GM12892 (cell line): Measurements from ENCODE around the gene SPATC1L.
"Not testable (repeated sequence)": the region's sequence is repeated elsewhere in the genome, so short reads cannot be mapped to it uniquely, and the experiment has no call there.

ENCODE experiments used
- DNase-seq: peaks from one replicate; pipeline ENCODE4 v3.0.0; 2011; ENCODE audit not compliant: insufficient read length
- FAIRE-seq: peaks from 2 replicates; lab custom pipeline; 2011; peaks lifted over from hg19 to GRCh38; lab: Jason Lieb, UNC
- POLR2A ChIP-seq: IDR thresholded peaks from 2 replicates; pipeline ENCODE4 v1.6.1; 2011; ENCODE audit warnings: low read depth, low read length, control low read depth
- POLR2AphosphoS5 ChIP-seq: IDR thresholded peaks from 2 replicates; pipeline ENCODE4 v1.6.1; 2011; ENCODE audit warnings: low read depth, low read length, control low read depth
- TAF1 ChIP-seq: IDR thresholded peaks from 2 replicates; pipeline ENCODE4 v1.6.1; 2011; ENCODE audit warnings: low read depth, mild to moderate bottlenecking, control low read depth, low read length, borderline replicate concordance

SPATC1L gene

DNA sequence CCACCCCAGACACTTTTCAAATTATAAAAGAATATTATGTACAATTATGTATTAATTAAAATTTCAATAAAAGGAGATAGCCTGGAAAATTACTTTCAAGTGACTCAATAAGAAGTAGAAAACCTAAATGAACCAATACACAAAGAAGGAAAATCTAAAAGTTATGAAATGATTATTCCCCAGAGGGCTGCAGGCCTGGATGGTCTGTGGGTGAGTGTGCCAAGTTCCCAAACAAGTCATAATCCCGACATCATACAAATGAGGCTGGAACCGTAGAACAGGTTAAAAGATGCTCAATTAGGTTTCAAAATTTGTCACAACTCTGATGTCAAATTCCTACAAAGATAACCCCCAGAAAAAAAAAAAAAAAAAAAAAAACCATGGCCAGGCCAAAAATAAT lies 12.7 kb downstream of the SPATC1L start:
- FAIRE-seq = no peak
- TF ChIP-seq TAF1 (no peak), POLR2A (no peak), POLR2AphosphoS5 (no peak)
- no peak for DNase-seq

DNA sequence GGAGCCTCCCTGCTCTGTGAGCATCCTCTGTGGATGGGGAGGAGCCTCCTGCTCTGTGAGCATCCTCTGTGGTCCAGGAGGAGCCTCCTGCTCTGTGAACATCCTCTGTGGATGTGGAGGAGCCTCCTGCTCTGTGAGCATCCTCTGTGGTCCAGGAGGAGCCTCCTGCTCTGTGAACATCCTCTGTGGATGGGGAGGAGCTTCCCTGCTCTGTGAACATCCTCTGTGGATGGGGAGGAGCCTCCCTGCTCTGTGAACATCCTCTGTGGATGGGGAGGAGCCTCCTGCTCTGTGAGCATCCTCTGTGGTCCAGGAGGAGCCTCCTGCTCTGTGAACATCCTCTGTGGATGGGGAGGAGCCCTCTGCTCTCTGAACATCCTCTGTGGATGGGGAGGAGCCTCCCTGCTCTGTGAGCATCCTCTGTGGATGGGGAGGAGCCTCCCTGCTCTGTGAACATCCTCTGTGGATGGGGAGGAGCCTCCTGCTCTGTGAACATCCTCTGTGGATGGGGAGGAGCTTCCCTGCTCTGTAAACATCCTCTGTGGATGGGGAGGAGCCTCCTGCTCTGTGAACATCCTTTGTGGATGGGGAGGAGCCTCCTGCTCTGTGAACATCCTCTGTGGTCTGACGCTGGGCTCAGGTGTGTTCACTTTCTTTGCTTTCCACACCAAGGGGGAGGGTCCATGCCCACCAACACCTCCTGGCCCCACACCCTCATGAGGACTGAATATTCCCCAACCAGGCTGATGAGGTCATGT lies 13.6 kb downstream of the SPATC1L start:
- not testable (repeated sequence) for FAIRE-seq, DNase-seq

DNA sequence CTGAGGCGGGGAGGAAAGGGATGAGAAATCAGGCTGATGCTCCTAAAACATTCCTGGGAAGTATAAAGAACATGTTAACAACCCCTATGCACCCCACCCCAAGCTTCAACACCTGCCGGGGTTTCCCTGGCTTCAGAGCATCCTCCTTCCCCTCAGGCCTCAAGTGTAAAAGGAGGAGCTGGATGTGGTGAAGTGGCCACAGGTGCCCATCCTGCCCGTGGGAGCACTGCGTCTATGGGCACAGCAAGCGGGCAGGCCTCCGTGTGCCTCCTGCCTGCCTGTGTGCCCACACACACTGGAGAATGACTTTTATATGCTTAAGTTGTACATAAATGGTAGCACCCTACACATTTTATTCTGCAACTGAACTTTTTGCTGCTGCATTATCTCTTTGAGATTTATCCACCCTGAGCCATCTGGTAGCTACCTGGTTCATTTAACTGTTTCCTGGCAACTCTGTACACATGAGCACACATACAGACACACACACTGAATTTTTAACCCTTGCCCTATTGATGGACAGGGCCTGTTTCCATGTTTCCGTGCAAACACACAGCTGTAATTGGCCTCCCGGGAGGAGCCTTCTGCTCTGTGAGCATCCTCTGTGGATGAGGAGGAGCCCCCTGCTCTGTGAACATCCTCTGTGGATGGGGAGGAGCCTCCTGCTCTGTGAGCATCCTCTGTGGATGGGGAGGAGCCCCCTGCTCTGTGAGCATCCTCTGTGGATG lies 15.4 kb downstream of the SPATC1L start:
- FAIRE-seq = no peak
- TF ChIP-seq POLR2AphosphoS5 (no peak), POLR2A (no peak), TAF1 (no peak)
- no peak for DNase-seq

DNA sequence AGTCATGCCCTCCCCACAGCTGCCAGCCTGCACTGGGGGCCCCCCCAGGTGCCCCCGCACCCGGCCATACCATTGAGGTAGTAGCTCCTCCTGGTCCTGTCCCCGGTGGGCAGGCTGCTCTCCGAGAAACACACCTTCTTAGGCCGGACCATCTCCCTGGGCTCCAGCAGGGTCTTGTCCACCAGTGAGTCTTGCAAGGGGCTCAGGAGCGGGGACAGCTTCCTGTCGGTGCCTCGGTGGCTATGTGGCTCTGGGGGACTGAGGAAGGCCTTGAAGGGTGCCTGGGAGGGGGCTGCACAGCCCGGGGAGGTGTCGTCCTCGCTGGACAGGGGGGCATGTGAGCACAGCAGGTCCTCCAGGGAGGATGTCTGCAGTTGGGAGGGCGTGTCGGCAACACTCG lies 16.0 kb downstream of the SPATC1L start:
- FAIRE-seq = no peak
- peak; percentile 2 for DNase-seq
- TF ChIP-seq POLR2AphosphoS5 (no peak), TAF1 (no peak), POLR2A (no peak)

- TF ChIP-seq POLR2AphosphoS5 = no peak
- no peak for TF ChIP-seq POLR2A
- TF ChIP-seq TAF1 = no peak
- DNase-seq = no peak
- FAIRE-seq = no peak
Measured at GRCh38 chr21:46165098-46165497, 19.2 kb downstream of the SPATC1L start.

DNA sequence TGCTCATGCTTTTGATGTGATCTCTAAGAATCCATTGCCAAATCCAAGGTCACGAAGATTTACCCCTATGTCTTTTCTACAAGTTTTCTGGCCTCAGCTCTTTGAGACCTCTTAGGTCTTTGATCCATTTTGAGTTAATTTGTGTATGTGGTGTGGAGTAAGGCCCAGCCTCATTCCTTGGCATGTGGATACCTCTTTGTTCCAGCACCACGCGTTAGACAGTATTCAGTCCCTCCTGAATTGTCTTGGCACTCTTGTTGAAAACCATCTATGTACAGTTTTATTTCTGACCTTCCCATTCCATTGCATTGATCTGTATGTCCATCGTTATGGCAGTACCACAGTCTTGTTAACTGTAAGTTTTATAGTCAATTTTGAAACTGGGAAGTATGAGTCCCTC lies 20.9 kb downstream of the SPATC1L start:
- TF ChIP-seq TAF1 = no peak
- TF ChIP-seq POLR2AphosphoS5 = no peak
- TF ChIP-seq POLR2A = no peak
- no peak for FAIRE-seq

GRCh38 chr21:46161633-46162592 lies 22.3 kb downstream of the SPATC1L start:
- TF ChIP-seq POLR2A (no peak), POLR2AphosphoS5 (no peak), TAF1 (no peak)
- FAIRE-seq (no peak), DNase-seq (no peak)

More for the DNA sequence above, 20.9 kb downstream of the SPATC1L start:
- no peak for DNase-seq

GRCh38 chr21:46160907-46161632 lies 23.2 kb downstream of the SPATC1L start:
- no peak for TF ChIP-seq POLR2A
- no peak for TF ChIP-seq POLR2AphosphoS5
- no peak for TF ChIP-seq TAF1
- no peak for DNase-seq
- FAIRE-seq = no peak

DNA sequence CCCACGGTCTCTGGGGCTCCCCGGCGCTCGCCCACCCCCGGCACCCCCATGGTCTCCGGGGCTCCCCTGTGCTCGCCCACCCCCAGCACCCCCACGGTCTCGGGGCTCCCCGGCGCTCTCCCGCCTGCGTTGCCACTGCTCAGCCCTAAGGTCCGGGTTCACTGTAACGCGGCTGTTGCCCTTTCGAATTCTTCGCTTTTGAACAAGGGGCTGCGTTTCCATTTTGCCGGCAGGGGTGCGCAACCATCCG lies 23.7 kb downstream of the SPATC1L start:
- DNase-seq (no peak), FAIRE-seq (no peak)
- TF ChIP-seq TAF1 (no peak), POLR2A (no peak), POLR2AphosphoS5 (no peak)

GRCh38 chr21:46159841-46160656 lies 24.2 kb downstream of the SPATC1L start:
- DNase-seq (no peak), FAIRE-seq (no peak)

More at GRCh38 chr21:46159841-46160656, 24.2 kb downstream of the SPATC1L start:
- TF ChIP-seq POLR2A (no peak), POLR2AphosphoS5 (no peak), TAF1 (no peak)
